ENCODE results near the gene UTS2R. TPM values are rescaled to one million over a fixed set of nuclear protein-coding genes. Genes with fewer than 3 reads are reported as not detected.
"Not testable (repeated sequence)": the region's sequence is repeated elsewhere in the genome, so short reads cannot be mapped to it uniquely, and the experiment has no call there.

Gene UTS2R
- polyA plus RNA-seq, 1 donor from 2014 or later = not detected

- peaks cover 27% of the 10 kb centered on the region for H3K27me3 ChIP-seq (ENCODE audit: insufficient read depth, low read depth, low read length)
- H3K9me3 ChIP-seq (ENCODE audit: low read length) = no peaks in the 10 kb centered on the region
- no peaks in the 10 kb centered on the region for H4K20me1 ChIP-seq (ENCODE audit: insufficient read depth)
- no peak overlapping the region for H3K27ac ChIP-seq (ENCODE audit: low read length)
- H2AFZ ChIP-seq (ENCODE audit: low read depth, low read length) = no peak overlapping the region
- no peak overlapping the region for H3K4me3 ChIP-seq (ENCODE audit: low read length)
- no peaks in the 10 kb centered on the region for H3K79me2 ChIP-seq (replicated peaks; ENCODE audit: insufficient read depth, low read length)
- no peaks in the 10 kb centered on the region for H3K9me2 ChIP-seq (ENCODE audit: insufficient read depth, low read length)
- H3K4me2 ChIP-seq (ENCODE audit: low read length) = no peak overlapping the region
- no peaks in the 10 kb centered on the region for H3K36me3 ChIP-seq (ENCODE audit: insufficient read depth, low read length)
- H3F3A ChIP-seq (ENCODE audit: insufficient read depth, low read length, poor library complexity, severe bottlenecking) = no peaks in the 10 kb centered on the region
- no peak overlapping the region for H3K9ac ChIP-seq (ENCODE audit: low read length)
- TF ChIP-seq SMC3 (conservative IDR thresholded peaks at IDR 0.05; ENCODE audit: poor library complexity) (no peak), TAF1 (IDR thresholded peaks at IDR 0.05; ENCODE audit: low read depth) (no peak), EZH2 (IDR thresholded peaks at IDR 0.05; ENCODE audit: borderline replicate concordance, insufficient read depth, low read length, poor library complexity, severe bottlenecking) (no peak), EP300 (conservative IDR thresholded peaks at IDR 0.05; ENCODE audit: poor library complexity, severe bottlenecking) (no peak), CTCF (IDR thresholded peaks at IDR 0.05; ENCODE audit: poor library complexity, severe bottlenecking) (no peak), POLR2AphosphoS5 (IDR thresholded peaks at IDR 0.05) (no peak), REST (IDR thresholded peaks at IDR 0.05; ENCODE audit: borderline replicate concordance) (no peak), RAD21 (conservative IDR thresholded peaks at IDR 0.05) (no peak), MXI1 (conservative IDR thresholded peaks at IDR 0.05; ENCODE audit: poor library complexity, severe bottlenecking) (no peak)
Observed at GRCh38 chr17:82375359-82376041, 3.9 kb downstream of the UTS2R start.

- no peaks in the 10 kb centered on the region for H3K79me2 ChIP-seq (replicated peaks; ENCODE audit: insufficient read depth, low read length)
- H3K9me2 ChIP-seq (ENCODE audit: insufficient read depth, low read length) = no peaks in the 10 kb centered on the region
- peaks cover 20% of the 10 kb centered on the region for H3K27me3 ChIP-seq (ENCODE audit: insufficient read depth, low read depth, low read length)
- no peaks in the 10 kb centered on the region for H3K36me3 ChIP-seq (ENCODE audit: insufficient read depth, low read length)
- no peak overlapping the region for H3K9ac ChIP-seq (ENCODE audit: low read length)
- H3K4me2 ChIP-seq (ENCODE audit: low read length) = no peak overlapping the region
- H3K4me3 ChIP-seq (ENCODE audit: low read length) = no peak overlapping the region
- H3K27ac ChIP-seq (ENCODE audit: low read length) = no peak overlapping the region
- TF ChIP-seq TAF1 (IDR thresholded peaks at IDR 0.05; ENCODE audit: low read depth) (no peak), MXI1 (conservative IDR thresholded peaks at IDR 0.05; ENCODE audit: poor library complexity, severe bottlenecking) (no peak), RAD21 (conservative IDR thresholded peaks at IDR 0.05) (no peak), SMC3 (conservative IDR thresholded peaks at IDR 0.05; ENCODE audit: poor library complexity) (no peak)
- no peaks in the 10 kb centered on the region for H4K20me1 ChIP-seq (ENCODE audit: insufficient read depth)
- no peaks in the 10 kb centered on the region for H3F3A ChIP-seq (ENCODE audit: insufficient read depth, low read length, poor library complexity, severe bottlenecking)
- no peak overlapping the region for H2AFZ ChIP-seq (ENCODE audit: low read depth, low read length)
- H3K9me3 ChIP-seq (ENCODE audit: low read length) = no peaks in the 10 kb centered on the region
Observed at GRCh38 chr17:82376042-82376730, 4.6 kb downstream of the UTS2R start.

GRCh38 chr17:82377294-82377693 is 5.7 kb downstream of the UTS2R start:
- not testable (repeated sequence) for H4K20me1 ChIP-seq (ENCODE audit: insufficient read depth); H3K9me2 ChIP-seq (ENCODE audit: insufficient read depth, low read length); H3K9ac ChIP-seq (ENCODE audit: low read length); H3K4me2 ChIP-seq (ENCODE audit: low read length); H2AFZ ChIP-seq (ENCODE audit: low read depth, low read length); H3K9me3 ChIP-seq (ENCODE audit: low read length); H3K79me2 ChIP-seq (replicated peaks; ENCODE audit: insufficient read depth, low read length); H3K36me3 ChIP-seq (ENCODE audit: insufficient read depth, low read length); H3K4me3 ChIP-seq (ENCODE audit: low read length); H3K27ac ChIP-seq (ENCODE audit: low read length); H3F3A ChIP-seq (ENCODE audit: insufficient read depth, low read length, poor library complexity, severe bottlenecking)
- H3K27me3 ChIP-seq (ENCODE audit: insufficient read depth, low read depth, low read length) = peaks cover 10% of the 10 kb centered on the region
